NCI-H748 (cell line): ENCODE data around the gene CMTM5.

Experiments used
- DNase-seq: peaks from one replicate; lab custom pipeline; 2025; ENCODE audit not compliant: unreplicated experiment; lab: John Stamatoyannopoulos, UW

Gene CMTM5

GRCh38 chr14:23376482-23377197, at the start of gene CMTM5:
CMTM5 (plus strand) TSS chr14:23377046; CDS start chr14:23377252, 206 bp downstream.
- DNase-seq: no peak

DNA sequence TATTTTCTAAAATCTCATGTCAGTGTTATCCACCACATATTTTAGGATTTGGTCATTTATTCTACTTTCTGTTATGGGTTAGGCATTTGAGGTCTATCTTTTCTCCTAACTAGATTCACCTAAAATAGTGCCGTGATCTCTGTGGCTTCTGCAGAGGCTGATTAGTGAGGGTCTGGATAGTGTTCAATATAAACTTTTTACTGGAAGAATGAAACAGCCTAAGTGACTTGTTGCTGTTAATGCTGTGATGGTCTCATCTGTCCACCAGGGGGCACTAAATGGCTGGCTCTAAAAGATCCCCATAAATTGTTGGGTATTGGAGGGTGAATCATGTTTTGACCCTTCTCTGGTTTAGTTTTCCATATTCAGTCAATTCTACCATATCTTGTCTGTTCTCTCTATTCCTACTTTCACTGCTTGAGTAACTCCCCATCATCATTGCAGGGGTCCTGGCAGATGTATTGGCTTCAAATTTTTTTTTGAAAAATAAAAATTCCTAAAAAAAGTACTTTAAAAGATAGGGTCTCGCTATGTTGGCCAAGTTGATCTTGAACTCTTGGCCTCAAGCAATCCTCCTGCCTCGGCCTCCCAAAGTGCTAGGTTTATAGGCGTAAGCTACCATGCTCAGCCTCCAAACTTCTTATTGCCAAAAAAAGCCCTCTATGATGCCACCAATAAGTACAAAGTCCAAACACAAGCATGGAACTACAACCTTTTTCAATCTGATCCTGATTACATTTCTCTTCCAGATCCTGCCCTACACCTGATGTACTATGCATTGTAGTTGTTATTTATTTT, 48.7 kb upstream of the CMTM5 start:
- peak; percentile 68 for DNase-seq

DNA sequence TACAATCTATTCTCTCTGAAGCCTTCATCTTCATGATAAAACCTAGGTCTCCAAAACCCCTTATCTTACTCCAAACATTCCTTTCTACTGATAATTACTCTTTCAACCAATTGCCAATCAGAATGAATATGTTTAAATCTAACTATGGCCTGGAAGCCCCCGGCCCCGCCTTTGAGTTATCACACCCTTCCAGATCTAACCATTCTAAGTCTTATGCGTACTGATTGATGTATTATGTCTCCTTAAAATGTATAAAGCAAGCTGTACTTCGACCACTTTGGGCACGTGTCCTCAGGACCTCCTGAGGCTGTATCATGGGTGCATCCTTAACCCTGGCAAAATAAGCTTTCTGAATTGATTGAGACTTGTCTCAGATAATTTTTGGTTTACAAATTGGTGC, 41.2 kb upstream of the CMTM5 start:
- no peak for DNase-seq

GRCh38 chr14:23339506-23340268, 37.2 kb upstream of the CMTM5 start:
- no peak for DNase-seq

- DNase-seq: no peak
Observed at GRCh38 chr14:23344481-23344880, 32.4 kb upstream of the CMTM5 start.

GRCh38 chr14:23345987-23346692, 30.7 kb upstream of the CMTM5 start:
- DNase-seq: no peak

GRCh38 chr14:23346693-23347405, 30.0 kb upstream of the CMTM5 start:
- no peak for DNase-seq

GRCh38 chr14:23347406-23348296, 29.2 kb upstream of the CMTM5 start:
- DNase-seq: no peak

GRCh38 chr14:23348297-23348655, 28.6 kb upstream of the CMTM5 start:
- DNase-seq: no peak

- DNase-seq: no peak
Observed at GRCh38 chr14:23349156-23349845, 27.5 kb upstream of the CMTM5 start.

GRCh38 chr14:23351681-23352505, 25.0 kb upstream of the CMTM5 start:
- peak; percentile 68 for DNase-seq

DNA sequence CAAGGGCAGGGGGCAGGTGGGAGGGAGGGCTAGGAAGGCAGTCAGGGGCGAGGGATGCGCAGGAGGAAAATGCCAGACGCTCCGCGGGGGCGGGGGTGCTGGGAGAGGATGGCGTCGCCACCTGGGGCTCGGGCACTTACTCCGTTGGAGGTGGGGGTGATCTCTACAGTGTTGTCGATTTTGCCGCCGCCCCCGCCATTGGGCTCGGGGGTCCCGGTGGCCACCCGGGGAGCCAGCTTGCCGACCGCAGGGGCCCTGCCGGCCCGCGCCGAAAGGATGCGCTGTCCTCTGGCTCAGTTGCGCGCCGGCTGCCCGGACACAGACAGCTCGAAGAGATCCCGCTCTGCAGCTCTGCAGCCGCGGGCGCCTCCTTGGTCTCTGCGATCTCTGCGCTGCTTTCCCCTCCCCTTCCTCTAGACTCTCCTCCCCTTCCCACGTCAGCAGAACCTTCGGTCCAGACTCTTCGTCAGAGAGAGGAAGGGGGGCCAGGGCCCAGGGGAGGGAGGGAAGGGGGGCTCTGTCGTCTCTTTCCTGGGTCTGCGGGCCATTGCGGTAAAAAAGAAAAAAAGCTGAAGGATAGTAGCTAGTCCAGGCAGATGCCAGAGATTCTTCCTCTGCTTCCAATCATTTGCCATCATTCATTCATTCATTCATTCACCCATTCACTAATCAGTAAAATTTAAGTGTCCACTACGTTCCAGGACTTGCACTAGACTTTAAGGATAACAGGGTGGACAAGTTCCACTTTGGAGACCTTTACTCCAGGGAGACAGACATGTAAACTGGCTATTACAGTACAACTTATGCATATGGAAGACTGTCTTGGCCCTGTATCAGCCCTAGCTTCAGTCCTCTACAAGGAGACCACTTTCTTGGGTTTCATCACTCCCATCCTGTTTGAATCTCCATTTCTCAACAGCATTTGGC, 24.1 kb upstream of the CMTM5 start, which contains the start of gene SLC22A17:
Gene SLC22A17 (minus strand): TSS at position 382 of the 927 bp plus-strand sequence.
- DNase-seq: peak; percentile 87

GRCh38 chr14:23353433-23353780, 23.4 kb upstream of the CMTM5 start:
- DNase-seq: no peak

- DNase-seq: no peak
Observed at GRCh38 chr14:23354990-23355389, 21.9 kb upstream of the CMTM5 start.

DNA sequence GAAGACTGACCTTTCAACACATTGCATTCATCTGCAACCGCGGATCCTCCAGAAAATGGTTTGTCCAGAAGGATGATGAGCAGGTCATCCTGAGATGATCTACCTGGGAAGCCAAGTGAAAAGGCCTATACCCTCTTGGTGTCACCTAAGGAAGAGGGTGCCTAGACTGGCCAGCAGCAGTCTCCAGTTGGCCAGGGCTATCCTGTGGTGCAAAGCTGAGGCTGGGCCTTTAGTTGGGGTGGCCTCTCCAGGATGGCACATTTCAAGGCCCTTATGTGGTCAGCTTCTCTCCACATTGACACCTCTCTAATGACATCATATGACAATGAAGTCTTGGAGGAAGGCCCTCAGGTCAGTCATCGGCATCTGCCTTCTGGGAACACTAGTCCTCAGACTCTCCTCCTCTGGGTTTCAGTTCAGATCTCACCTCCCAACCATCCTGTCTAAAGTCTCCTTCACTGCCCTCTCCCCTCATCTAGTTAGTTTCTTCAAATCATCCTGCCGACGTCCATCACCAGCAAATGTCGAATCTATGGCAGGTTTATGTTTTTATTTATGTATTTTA, 20.9 kb upstream of the CMTM5 start:
- no peak for DNase-seq

DNA sequence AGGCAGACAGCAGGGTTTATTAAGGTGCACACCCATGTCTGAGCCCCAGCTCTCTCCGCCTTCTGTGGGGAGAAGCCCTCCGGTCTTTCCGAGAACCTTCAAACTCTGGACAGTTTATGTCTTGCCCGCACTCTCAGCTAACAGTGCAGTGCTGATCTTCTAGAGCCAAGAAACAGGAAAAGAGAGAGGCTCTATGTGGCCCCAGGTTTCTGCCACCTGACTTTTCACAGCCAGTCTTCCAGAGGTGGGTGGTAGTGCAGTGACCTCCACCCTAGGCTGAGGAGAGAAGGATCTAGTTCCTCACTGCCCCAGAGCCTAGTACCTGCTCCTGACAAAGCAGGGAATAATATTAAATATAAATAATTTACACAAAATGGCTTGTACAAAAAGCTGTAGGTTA, 20.2 kb upstream of the CMTM5 start:
- DNase-seq: no peak

DNA sequence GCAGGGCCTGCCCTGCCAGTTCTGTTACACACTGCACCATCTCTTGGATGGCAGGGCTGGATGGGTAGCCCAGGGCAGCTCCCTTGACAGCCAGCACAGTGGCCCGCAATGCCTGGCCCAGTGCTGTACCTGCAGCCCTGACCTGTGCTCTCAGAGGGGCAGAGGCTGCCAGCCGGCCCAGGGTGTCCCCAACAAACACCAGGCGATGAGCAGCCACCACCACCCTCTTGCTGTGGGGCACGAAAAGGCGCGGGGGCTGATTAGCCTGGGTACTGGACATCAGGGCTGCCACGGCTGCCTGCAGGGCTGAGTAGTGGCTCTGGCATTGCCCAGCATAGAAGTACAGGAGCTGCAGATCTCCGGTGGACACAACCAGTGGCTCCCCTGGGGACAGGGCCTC, 19.6 kb upstream of the CMTM5 start:
- no peak for DNase-seq
